Activated CD4-positive, alpha-beta T cell treated with anti-CD3 and anti-CD28 coated beads, Interleukin-2, amount 10 ng/mL, durations not matched to agents 7 days and 5 days (primary cell): ENCODE measurements around the gene PTPN7. TPM values are rescaled to one million over a fixed set of nuclear protein-coding genes. Genes with fewer than 3 reads are reported as not detected.
"Not testable (repeated sequence)": the region's sequence is repeated elsewhere in the genome, so short reads cannot be mapped to it uniquely, and the experiment has no call there.

Experiments used
- CTCF ChIA-PET: fragments of 350-600 bp; sonication (Branson Sonifier 250); formaldehyde crosslinking; loops from one replicate; lab custom pipeline; 2021; ENCODE audit warnings: antibody characterized with exemption; lab: Charles Lee
- POLR2A ChIA-PET: fragments of 350-600 bp; sonication (Branson Sonifier 250); formaldehyde crosslinking; loops from one replicate; lab custom pipeline; 2021; ENCODE audit warnings: antibody characterized with exemption; lab: Charles Lee
- DNase-seq: peaks from one replicate; pipeline ENCODE4 v3.0.0-alpha.2; 2020
- H3K27ac Mint-ChIP-seq: one replicate; pipeline ENCODE4 v1.8.0; 2021; ENCODE audit warnings: mild to moderate bottlenecking, moderate library complexity, mixed read lengths
- H3K27me3 Mint-ChIP-seq: one replicate; pipeline ENCODE4 v1.8.0; 2021; ENCODE audit warnings: mixed read lengths
- H3K36me3 Mint-ChIP-seq: one replicate; pipeline ENCODE4 v1.8.0; 2021; ENCODE audit warnings: low read depth, mixed read lengths
- H3K4me1 Mint-ChIP-seq: one replicate; pipeline ENCODE4 v1.8.0; 2021; ENCODE audit warnings: mixed read lengths
- H3K4me3 Mint-ChIP-seq: one replicate; pipeline ENCODE4 v1.8.0; 2021; ENCODE audit warnings: mild to moderate bottlenecking, moderate library complexity, mixed read lengths
- H3K9me3 Mint-ChIP-seq: one replicate; pipeline ENCODE4 v1.8.0; 2021; ENCODE audit warnings: mixed read lengths
- total RNA-seq, 2 experiments: library from RNA; stranded (reverse); gene quantifications; one replicate each; pipeline ENCODE4 v1.2.3, GENCODE V29; 2021

Gene PTPN7
- total RNA-seq, 2 experiments from 2014 or later, result 183 to 188 TPM

GRCh38 chr1:202171292-202172014, 11.1 kb upstream of the PTPN7 start:
- Mint-ChIP-seq H3K27me3 (no peaks in the 10 kb centered on the region), H3K27ac (no peak overlapping the region), H3K9me3 (no peaks in the 10 kb centered on the region), H3K36me3 (no peaks in the 10 kb centered on the region), H3K4me1 (peaks cover 9% of the 10 kb centered on the region), H3K4me3 (no peak overlapping the region)
- POLR2A ChIA-PET, result no interaction called here
- DNase-seq, result no peak
- CTCF ChIA-PET, result interaction anchor here (1.3 kb wide), 1 partner anchor 36 kb away, joined by 3 read pairs; no protein-coding TSS in a partner anchor

GRCh38 chr1:202170726-202171125, 10.3 kb upstream of the PTPN7 start:
- Mint-ChIP-seq H3K9me3 (no peaks in the 10 kb centered on the region), H3K36me3 (no peaks in the 10 kb centered on the region), H3K4me1 (peaks cover 16% of the 10 kb centered on the region), H3K4me3 (no peak overlapping the region), H3K27ac (peak overlapping the region; percentile 19), H3K27me3 (no peaks in the 10 kb centered on the region)
- ChIA-PET CTCF (interaction anchor here (1.3 kb wide), 1 partner anchor 35 kb away, joined by 3 read pairs; no protein-coding TSS in a partner anchor), POLR2A (no interaction called here)
- DNase-seq, result no peak

GRCh38 chr1:202168861-202169260, 8.5 kb upstream of the PTPN7 start:
- Mint-ChIP-seq H3K27me3 (no peaks in the 10 kb centered on the region), H3K27ac (no peak overlapping the region), H3K4me1 (peaks cover 34% of the 10 kb centered on the region), H3K9me3 (no peaks in the 10 kb centered on the region), H3K36me3 (no peaks in the 10 kb centered on the region), H3K4me3 (no peak overlapping the region)
- no peak for DNase-seq
- ChIA-PET CTCF (interaction anchor here (0.9 to 1.4 kb wide), 2 partner anchors 9 to 15 kb away, joined by 3 read pairs; no protein-coding TSS in a partner anchor), POLR2A (no interaction called here)

- H3K27ac Mint-ChIP-seq, result no peak overlapping the region
- no peaks in the 10 kb centered on the region for H3K36me3 Mint-ChIP-seq
- DNase-seq, result no peak
- no peak overlapping the region for H3K4me3 Mint-ChIP-seq
- POLR2A ChIA-PET, result no interaction called here
- H3K9me3 Mint-ChIP-seq, result no peaks in the 10 kb centered on the region
- H3K4me1 Mint-ChIP-seq, result peaks cover 44% of the 10 kb centered on the region
- CTCF ChIA-PET, result interaction anchor here (0.9 kb wide), 1 partner anchor 13 kb away, joined by 4 read pairs; no protein-coding TSS in a partner anchor
- no peaks in the 10 kb centered on the region for H3K27me3 Mint-ChIP-seq
These were observed 7.5 kb upstream of the PTPN7 start for GRCh38 chr1:202167708-202168415.

- H3K36me3 Mint-ChIP-seq, H3K27ac Mint-ChIP-seq, H3K27me3 Mint-ChIP-seq, H3K4me3 Mint-ChIP-seq, DNase-seq, H3K9me3 Mint-ChIP-seq, POLR2A ChIA-PET: not testable (repeated sequence)
- CTCF ChIA-PET, result interaction anchor here (0.6 to 0.9 kb wide), 3 partner anchors 8 to 47 kb away, joined by 3 to 4 read pairs (median 3); no protein-coding TSS in a partner anchor
- peaks cover 52% of the 10 kb centered on the region for H3K4me1 Mint-ChIP-seq
These were observed 6.7 kb upstream of the PTPN7 start for GRCh38 chr1:202167054-202167453.

- ChIA-PET POLR2A (interaction anchor here (1.0 kb wide), 1 partner anchor 11 kb away, joined by 3 read pairs; no protein-coding TSS in a partner anchor), CTCF (interaction anchor here (0.6 to 1.3 kb wide), 6 partner anchors 8 to 544 kb away, joined by 3 to 4 read pairs (median 3); partner anchors contain the start of gene SYT2)
- no peak for DNase-seq
- Mint-ChIP-seq H3K4me3 (peak overlapping the region; percentile 30), H3K36me3 (no peaks in the 10 kb centered on the region), H3K9me3 (no peaks in the 10 kb centered on the region), H3K27ac (peak overlapping the region; percentile 65), H3K4me1 (peaks cover 61% of the 10 kb centered on the region), H3K27me3 (no peaks in the 10 kb centered on the region)
These were observed 5.8 kb upstream of the PTPN7 start for GRCh38 chr1:202165942-202166843.

GRCh38 chr1:202165267-202165941, 5.0 kb upstream of the PTPN7 start:
- peaks cover under 1% of the 10 kb centered on the region for H3K36me3 Mint-ChIP-seq
- peak overlapping the region; percentile 81 for H3K27ac Mint-ChIP-seq
- POLR2A ChIA-PET, result interaction anchor here (1.0 kb wide), 1 partner anchor 11 kb away, joined by 3 read pairs; no protein-coding TSS in a partner anchor
- peaks cover 65% of the 10 kb centered on the region for H3K4me1 Mint-ChIP-seq
- H3K9me3 Mint-ChIP-seq, result no peaks in the 10 kb centered on the region
- CTCF ChIA-PET, result interaction anchor here (0.6 to 1.3 kb wide), 3 partner anchors 9 to 545 kb away, joined by 3 read pairs; partner anchors contain the start of gene SYT2
- H3K4me3 Mint-ChIP-seq, result peak overlapping the region; percentile 53
- DNase-seq, result no peak
- no peaks in the 10 kb centered on the region for H3K27me3 Mint-ChIP-seq

- POLR2A ChIA-PET, result no interaction called here
- Mint-ChIP-seq H3K27me3 (no peaks in the 10 kb centered on the region), H3K36me3 (peaks cover 10% of the 10 kb centered on the region), H3K4me3 (peak overlapping the region; percentile 53), H3K27ac (peak overlapping the region; percentile 81), H3K4me1 (peaks cover 68% of the 10 kb centered on the region), H3K9me3 (no peaks in the 10 kb centered on the region)
- CTCF ChIA-PET, result interaction anchor here (1.8 kb wide), 1 partner anchor 29 kb away, joined by 5 read pairs; the partner anchor contains the start of gene LGR6
- DNase-seq, result peak; percentile 85
These were observed 4.1 kb upstream of the PTPN7 start for GRCh38 chr1:202164271-202165037.

- POLR2A ChIA-PET, result no interaction called here
- H3K27ac Mint-ChIP-seq, result peak overlapping the region; percentile 46
- H3K27me3 Mint-ChIP-seq, result no peaks in the 10 kb centered on the region
- CTCF ChIA-PET, result interaction anchor here (0.6 to 1.9 kb wide), 7 partner anchors 9 to 1590 kb away, joined by 3 to 8 read pairs (median 5); partner anchors contain the start of gene LGR6
- H3K4me1 Mint-ChIP-seq, result peaks cover 75% of the 10 kb centered on the region
- peak overlapping the region; percentile 37 for H3K4me3 Mint-ChIP-seq
- DNase-seq, result no peak
- no peaks in the 10 kb centered on the region for H3K9me3 Mint-ChIP-seq
- H3K36me3 Mint-ChIP-seq, result peaks cover 19% of the 10 kb centered on the region
These were observed 3.2 kb upstream of the PTPN7 start for GRCh38 chr1:202163281-202164270.
